Loucy (cell line): ENCODE data around the gene C3orf70.
A peak's percentile ranks its signal among the peaks of the same experiment; 100 is the strongest.

Experiments
- CTCF ChIP-seq: fragments of 200-600 bp; sonication (generic); conservative IDR thresholded peaks from 2 replicates; pipeline ENCODE4 v1.5.1; 2014; ENCODE audit warnings: mild to moderate bottlenecking, antibody characterized with exemption, low read length
- EZH2phosphoT487 ChIP-seq: fragments of 200-600 bp; IDR thresholded peaks from 2 replicates; pipeline ENCODE4 v1.6.1; 2018; ENCODE audit warnings: antibody characterized with exemption, mild to moderate bottlenecking, moderate library complexity, borderline replicate concordance

- peak; percentile 36 for TF ChIP-seq CTCF
- TF ChIP-seq EZH2phosphoT487: no peak
Observed at GRCh38 chr3:185199671-185200070, 46.8 kb upstream of the C3orf70 start.
